D721Med (cell line): ENCODE data around the gene EFNA5.
A peak's percentile ranks its signal among the peaks of the same experiment; 100 is the strongest.

Experiments
- DNase-seq: peaks from one replicate; pipeline ENCODE4 v3.0.0; 2011; ENCODE audit warnings: low spot score; ENCODE audit not compliant: insufficient read length
- FAIRE-seq: peaks from 2 replicates; lab custom pipeline; 2011; peaks lifted over from hg19 to GRCh38; lab: Jason Lieb, UNC
- CTCF ChIP-seq: IDR thresholded peaks from 2 replicates; pipeline ENCODE4 v1.5.1; 2012; ENCODE audit warnings: mild to moderate bottlenecking, control low read depth; ENCODE audit not compliant: insufficient read depth; ENCODE audit errors: missing control alignments

Gene EFNA5

DNA sequence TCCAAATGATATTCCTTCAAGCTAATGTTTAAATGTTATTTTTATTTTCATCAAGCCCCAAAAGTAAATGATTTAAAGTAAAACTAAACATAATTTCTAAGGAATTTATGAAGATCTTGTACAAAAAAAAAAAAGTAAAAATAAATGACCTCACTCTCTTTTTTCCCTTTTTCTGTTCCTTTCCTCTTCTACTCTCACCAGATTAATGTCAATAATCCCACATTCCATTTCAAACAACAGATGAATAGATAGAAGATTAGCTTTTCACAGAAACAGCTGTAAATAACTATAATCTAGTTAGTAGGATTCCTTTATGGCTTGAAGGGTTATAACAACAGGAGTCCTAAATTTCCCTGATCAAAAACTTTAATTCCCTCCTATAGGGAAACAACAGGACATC, 88.1 kb downstream of the EFNA5 start:
- TF ChIP-seq CTCF, result no peak
- FAIRE-seq, result no peak

GRCh38 chr5:107580889-107581820, 89.6 kb downstream of the EFNA5 start:
- DNase-seq (no peak), FAIRE-seq (no peak)
- no peak for TF ChIP-seq CTCF

More for the DNA sequence above, 88.1 kb downstream of the EFNA5 start:
- DNase-seq, result no peak

GRCh38 chr5:107578051-107578635, 92.6 kb downstream of the EFNA5 start:
- DNase-seq, result no peak

DNA sequence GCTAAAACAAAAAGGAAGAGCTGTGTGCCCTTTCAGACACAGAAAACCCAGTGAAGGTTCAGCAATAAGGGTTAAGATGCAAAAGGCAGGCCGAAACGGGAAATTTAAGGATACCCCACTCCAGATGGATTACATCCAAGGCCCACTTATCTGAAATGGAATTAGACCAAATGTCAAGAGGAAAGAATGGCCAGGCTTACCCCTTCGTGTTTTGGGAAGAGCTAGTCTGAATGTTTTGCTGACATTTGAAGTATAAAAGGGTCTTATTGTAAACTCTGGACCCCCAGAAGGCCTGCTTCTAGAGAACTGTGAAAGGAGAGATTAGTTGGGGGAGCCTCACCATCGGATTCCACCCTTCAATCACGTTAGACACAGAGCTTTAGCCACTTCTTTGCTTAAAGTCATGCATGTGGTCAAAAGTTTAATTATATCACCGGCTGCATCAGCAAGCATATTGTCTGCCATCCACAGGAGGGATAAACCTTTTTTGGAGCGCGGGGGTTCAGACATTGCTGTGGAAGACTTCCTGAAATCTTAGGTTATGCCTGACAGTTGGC, 93.3 kb downstream of the EFNA5 start:
- FAIRE-seq, result no peak
- no peak for DNase-seq
- TF ChIP-seq CTCF, result no peak

More at GRCh38 chr5:107578051-107578635, 92.6 kb downstream of the EFNA5 start:
- no peak for FAIRE-seq
- no peak for TF ChIP-seq CTCF

DNA sequence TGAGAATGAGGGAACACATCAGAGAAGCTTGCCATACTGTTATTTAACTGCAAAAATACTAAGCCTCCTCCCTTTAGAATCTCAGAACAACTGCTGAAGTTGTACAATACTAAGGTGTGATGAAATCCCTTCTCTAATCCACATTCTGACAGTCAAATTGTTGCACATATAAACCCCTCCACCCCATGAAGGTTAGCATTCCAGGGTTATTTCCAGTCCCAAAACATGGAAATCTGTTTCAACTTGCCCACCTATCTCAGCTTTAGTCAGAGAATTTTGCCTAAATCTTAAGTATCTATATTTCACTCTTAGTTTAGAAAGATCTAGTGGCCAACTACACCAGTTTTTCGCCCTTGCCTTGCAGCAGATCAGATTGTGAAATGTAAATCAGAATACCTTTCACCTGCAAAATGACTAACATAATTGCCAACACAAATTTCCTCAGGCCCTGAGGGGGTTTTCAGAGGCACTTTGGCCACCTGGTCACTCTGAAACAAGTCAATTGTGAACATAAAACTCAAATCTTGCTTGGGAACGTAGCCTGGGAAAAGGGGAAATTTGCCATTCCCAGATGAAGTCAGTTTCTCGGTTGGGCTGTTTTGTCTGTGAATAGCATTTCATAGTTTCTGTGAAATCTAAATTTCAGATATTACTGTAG, 93.9 kb downstream of the EFNA5 start:
- FAIRE-seq (no peak), DNase-seq (no peak)
- TF ChIP-seq CTCF, result no peak

GRCh38 chr5:107576155-107576554, 94.6 kb downstream of the EFNA5 start:
- peak; percentile 92 for FAIRE-seq
- no peak for TF ChIP-seq CTCF
- DNase-seq, result no peak
